Fibroblast of mammary gland (primary cell): ENCODE data around the gene ATP13A3.

Experiments
- DNase-seq: peaks from one replicate; pipeline ENCODE4 v3.0.0-alpha.2; 2010; ENCODE audit warnings: low read depth
- H3K4me3 ChIP-seq: 2 replicates; pipeline ENCODE4 v1.5.1; 2011; ENCODE audit warnings: low read depth, mild to moderate bottlenecking, low read length, moderate library complexity; ENCODE audit not compliant: control insufficient read depth
- TF ChIP-seq, protein P1 (sequence below): conservative IDR thresholded peaks from 2 replicates; pipeline ENCODE4 v1.5.1; 2011; ENCODE audit warnings: low read depth, low read length, inconsistent platforms; ENCODE audit not compliant: control insufficient read depth, insufficient read depth

ATP13A3 gene

DNA sequence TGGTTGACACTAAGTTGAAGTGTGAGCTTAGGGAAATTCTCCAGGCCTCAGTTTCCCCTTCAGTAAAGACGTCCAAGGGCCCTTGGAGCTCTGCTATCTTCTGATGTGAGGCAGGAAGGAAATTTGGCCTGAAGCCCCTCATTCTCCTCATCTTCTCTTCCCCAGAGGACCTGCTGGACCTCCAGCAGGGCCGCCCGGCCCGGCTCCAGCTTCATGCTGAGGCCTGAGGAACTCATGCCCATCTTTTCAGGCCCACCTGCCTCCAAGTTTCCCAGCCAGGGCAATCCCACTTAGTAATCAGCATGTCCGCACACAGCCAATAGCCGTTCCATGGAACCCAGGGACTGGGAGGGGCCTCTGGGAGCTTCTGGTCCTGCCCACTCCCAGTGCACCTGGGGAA is 121.3 kb downstream of the ATP13A3 start:
- DNase-seq = no peak
- H3K4me3 ChIP-seq = no peak overlapping the region
- TF ChIP-seq, protein P1, sequence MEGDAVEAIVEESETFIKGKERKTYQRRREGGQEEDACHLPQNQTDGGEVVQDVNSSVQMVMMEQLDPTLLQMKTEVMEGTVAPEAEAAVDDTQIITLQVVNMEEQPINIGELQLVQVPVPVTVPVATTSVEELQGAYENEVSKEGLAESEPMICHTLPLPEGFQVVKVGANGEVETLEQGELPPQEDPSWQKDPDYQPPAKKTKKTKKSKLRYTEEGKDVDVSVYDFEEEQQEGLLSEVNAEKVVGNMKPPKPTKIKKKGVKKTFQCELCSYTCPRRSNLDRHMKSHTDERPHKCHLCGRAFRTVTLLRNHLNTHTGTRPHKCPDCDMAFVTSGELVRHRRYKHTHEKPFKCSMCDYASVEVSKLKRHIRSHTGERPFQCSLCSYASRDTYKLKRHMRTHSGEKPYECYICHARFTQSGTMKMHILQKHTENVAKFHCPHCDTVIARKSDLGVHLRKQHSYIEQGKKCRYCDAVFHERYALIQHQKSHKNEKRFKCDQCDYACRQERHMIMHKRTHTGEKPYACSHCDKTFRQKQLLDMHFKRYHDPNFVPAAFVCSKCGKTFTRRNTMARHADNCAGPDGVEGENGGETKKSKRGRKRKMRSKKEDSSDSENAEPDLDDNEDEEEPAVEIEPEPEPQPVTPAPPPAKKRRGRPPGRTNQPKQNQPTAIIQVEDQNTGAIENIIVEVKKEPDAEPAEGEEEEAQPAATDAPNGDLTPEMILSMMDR = no peak

DNA sequence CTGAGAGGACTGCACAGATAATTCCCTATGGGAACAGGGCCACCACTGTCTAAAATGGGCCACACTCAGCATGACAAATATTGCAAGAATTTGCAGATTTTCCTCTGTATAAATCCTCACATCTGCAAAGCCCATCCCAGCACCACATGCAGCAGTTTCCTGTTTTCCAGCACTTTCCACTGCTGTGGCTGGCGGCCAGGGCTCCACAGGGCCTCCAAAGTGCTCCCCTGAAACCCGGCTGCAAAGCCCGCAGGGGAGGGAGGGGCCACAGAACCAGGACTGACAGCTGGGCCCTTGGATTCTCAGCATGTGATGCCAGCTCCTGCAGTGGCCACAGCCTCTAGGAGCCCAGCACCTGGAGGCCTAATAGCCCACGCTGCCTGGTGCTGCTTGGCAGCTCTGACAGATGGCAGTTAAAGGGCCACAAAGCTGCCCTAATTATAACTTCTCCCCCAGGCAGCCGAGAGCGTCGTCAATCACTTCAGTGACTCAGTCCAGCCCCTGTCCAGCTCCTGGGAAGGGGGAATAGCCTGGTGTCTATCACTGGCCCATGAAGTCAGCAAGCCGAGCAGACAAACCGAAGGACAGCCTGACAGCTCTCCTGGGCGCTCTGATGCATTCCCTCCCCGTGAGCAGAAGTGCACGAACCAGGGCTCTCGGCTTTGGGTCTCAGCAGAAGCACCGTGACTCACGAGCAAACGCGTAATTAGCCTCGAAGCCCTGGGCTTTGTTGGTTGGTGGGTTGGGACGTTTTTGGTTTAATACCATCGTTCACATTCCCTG is 122.0 kb downstream of the ATP13A3 start:
- TF ChIP-seq, protein P1 = no peak
- no peak overlapping the region for H3K4me3 ChIP-seq
- DNase-seq = peak; percentile 87

DNA sequence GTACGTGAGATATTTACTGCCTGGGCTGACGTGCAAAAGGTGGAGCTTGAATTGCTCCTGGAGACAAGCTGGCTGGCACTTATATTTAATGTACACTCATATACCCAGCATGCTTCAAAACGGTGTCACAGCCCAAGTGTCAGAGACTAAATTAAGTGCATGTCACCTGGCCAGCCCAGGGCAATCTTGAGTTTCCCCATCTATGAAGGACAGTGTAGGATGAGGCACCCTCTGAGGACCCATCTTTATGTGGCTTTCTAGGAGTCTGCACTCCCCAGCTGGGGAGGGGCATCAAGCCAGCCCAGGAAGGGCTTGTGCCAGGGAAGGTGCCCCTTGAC is 122.5 kb downstream of the ATP13A3 start:
- DNase-seq = no peak
- TF ChIP-seq, protein P1 = no peak
- H3K4me3 ChIP-seq = no peak overlapping the region

DNA sequence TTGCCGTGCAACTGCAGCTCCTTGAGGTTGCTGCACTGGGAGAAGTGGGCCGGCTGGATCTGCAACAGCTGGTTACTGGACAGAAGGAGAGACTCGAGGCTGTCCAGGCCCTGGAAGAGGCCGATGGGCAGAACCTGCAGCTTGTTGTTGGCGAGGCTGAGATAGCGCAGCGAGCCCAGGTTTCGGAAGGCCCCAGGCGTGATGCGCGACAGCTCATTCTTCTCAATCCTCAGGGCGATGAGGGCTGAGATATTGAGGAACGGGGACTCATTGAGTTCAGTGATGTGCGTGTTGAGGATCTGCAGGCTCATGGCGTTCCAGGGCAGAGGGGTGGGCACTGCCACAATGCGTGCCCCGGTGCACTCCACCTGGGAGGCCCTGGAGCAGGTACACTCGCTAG is 126.2 kb downstream of the ATP13A3 start:
- TF ChIP-seq, protein P1 = no peak
- no peak for DNase-seq
- no peak overlapping the region for H3K4me3 ChIP-seq

DNA sequence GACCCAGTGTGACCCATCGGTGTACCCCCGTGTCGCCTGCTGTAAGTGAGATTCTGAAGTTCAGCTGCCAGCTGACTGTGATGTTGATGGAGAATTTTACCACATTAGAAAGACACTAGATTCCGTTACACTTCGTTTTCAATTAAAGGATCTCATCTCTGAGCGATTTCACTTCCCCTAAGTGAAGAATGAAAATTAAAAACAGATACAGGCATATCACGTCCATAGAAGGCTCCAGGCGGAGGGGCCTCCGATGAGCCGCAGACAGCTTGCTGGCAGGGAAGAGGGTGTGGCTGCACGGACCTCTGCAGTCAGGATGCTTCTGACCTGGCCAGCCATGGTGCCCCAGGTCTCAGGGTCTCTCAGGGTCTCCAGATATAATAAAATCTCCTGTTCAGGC is 129.1 kb downstream of the ATP13A3 start:
- DNase-seq = no peak
- no peak overlapping the region for H3K4me3 ChIP-seq
- TF ChIP-seq, protein P1 = no peak

DNA sequence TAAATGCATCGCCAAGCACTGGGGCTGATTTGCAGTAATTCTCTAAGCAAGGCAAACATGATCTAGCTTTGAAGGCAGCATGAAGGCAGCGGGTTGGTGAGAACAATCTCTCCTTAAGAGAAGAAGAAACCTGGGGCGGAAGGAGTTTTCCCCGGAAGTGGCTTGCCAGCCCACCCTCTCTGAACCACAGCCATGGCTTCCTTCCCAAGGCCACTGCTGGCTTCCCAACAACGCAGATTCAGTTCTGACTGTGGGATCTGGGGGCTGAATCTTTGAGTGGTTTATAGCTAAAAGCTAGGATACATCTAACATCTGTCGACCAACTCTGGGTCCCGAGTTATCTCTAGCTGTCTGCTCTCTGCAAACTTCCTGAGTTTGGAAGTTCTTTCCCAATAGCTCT is 131.4 kb downstream of the ATP13A3 start:
- DNase-seq = no peak
- H3K4me3 ChIP-seq = no peak overlapping the region
- TF ChIP-seq, protein P1 = no peak
